K562 (cell line): ENCODE data around the gene TNPO3. TPM values are rescaled to one million over a fixed set of nuclear protein-coding genes. Genes with fewer than 3 reads are reported as not detected.
A peak's percentile ranks its signal among the peaks of the same experiment; 100 is the strongest.

Experiments
- BCL6 ChIP-seq: fragments of 250-450 bp; sonication (Bioruptor Pico); IDR thresholded peaks from 2 replicates; pipeline ENCODE4 v1.4.0; 2020
- BCLAF1 ChIP-seq, 2 experiments: fragments of 450-650 bp in 1 of 2; IDR thresholded peaks; 2 replicates each; pipeline ENCODE4 v1.6.1; 2011 to 2017; ENCODE audit warnings: low read depth in 2 of 2, antibody characterized with exemption in 1 of 2, borderline replicate concordance in 1 of 2, low read length in 1 of 2, mild to moderate bottlenecking in 1 of 2, mixed read lengths in 1 of 2; ENCODE audit not compliant: control insufficient read depth in 1 of 2
- CCNT2 ChIP-seq: IDR thresholded peaks from 2 replicates; pipeline ENCODE4 v1.6.1; 2011; ENCODE audit warnings: borderline replicate concordance, low read depth, mild to moderate bottlenecking, moderate library complexity, mixed read lengths, low read length; ENCODE audit not compliant: insufficient read length; ENCODE audit errors: extremely low read depth
- DNMT1 ChIP-seq: fragments of 450-650 bp; IDR thresholded peaks from 2 replicates; pipeline ENCODE4 v1.6.1; 2016; ENCODE audit warnings: antibody characterized with exemption, mild to moderate bottlenecking
- EGR1 ChIP-seq: fragments of 450-650 bp; conservative IDR thresholded peaks from 2 replicates; pipeline ENCODE4 v1.6.1; 2017; ENCODE audit warnings: mild to moderate bottlenecking
- EHMT2 ChIP-seq: fragments of 450-650 bp; IDR thresholded peaks from 2 replicates; pipeline ENCODE4 v1.6.1; 2018; ENCODE audit warnings: antibody characterized with exemption
- HOXB6 ChIP-seq: fragments of 250-450 bp; sonication (Bioruptor Pico); IDR thresholded peaks from 2 replicates; pipeline ENCODE4 v1.5.1; 2022; ENCODE audit warnings: mild to moderate bottlenecking, borderline replicate concordance
- NFE2 ChIP-seq: IDR thresholded peaks from 2 replicates; pipeline ENCODE4 v1.6.1; 2014; ENCODE audit warnings: antibody characterized with exemption, low read depth
- PATZ1 ChIP-seq: fragments of 250-450 bp; sonication (Bioruptor Pico); IDR thresholded peaks from 2 replicates; pipeline ENCODE4 v1.5.0; 2020; ENCODE audit warnings: mild to moderate bottlenecking, borderline replicate concordance
- PTBP1 ChIP-seq: fragments of 200-400 bp; formaldehyde crosslinking; IDR thresholded peaks from 2 replicates; pipeline ENCODE4 v1.6.1; 2017; ENCODE audit warnings: low read depth, low read length
- RNF219 ChIP-seq: fragments of 250-450 bp; sonication (Bioruptor Pico); IDR thresholded peaks from 2 replicates; pipeline ENCODE4 v1.5.0; 2022; ENCODE audit warnings: mild to moderate bottlenecking
- TAL1 ChIP-seq: fragments of 450-650 bp; IDR thresholded peaks from 2 replicates; pipeline ENCODE4 v1.6.1; 2016; ENCODE audit warnings: mild to moderate bottlenecking
- TSHZ1 ChIP-seq: fragments of 250-450 bp; sonication (Bioruptor Pico); IDR thresholded peaks from 2 replicates; pipeline ENCODE4 v1.4.0; 2020; ENCODE audit warnings: mild to moderate bottlenecking, moderate library complexity
- ZC3H4 ChIP-seq: sonication (generic); formaldehyde crosslinking; IDR thresholded peaks from 2 replicates; pipeline ENCODE4 v1.9.0; 2021; ENCODE audit warnings: missing genetic modification reagents, borderline replicate concordance
- ZFP30 ChIP-seq: fragments of 250-450 bp; sonication (Bioruptor Pico); IDR thresholded peaks from 2 replicates; pipeline ENCODE4 v1.8.0; 2022; ENCODE audit warnings: moderate library complexity, mild to moderate bottlenecking, inconsistent platforms, borderline replicate concordance
- ZKSCAN8 ChIP-seq: fragments of 200-800 bp; sonication (Bioruptor generic); IDR thresholded peaks from 2 replicates; pipeline ENCODE4 v1.6.1; 2016; ENCODE audit warnings: missing genetic modification characterization, missing compliant biosample characterization
- polyA plus RNA-seq, 8 experiments: library from polyadenylated mRNA; depleted of rRNA in 4 of 8; stranded (reverse) in 5 of 8; unstranded in 3 of 8; fragments of >200 nt; fragmentation: Nextera tagmentation in 2 of 8; fragmentation: Illumina TruSeq in 1 of 8; extraction: Ambion mirVana in 2 of 8; extraction: Trizol in 1 of 8; gene quantifications; 2 replicates each; pipeline versions ENCODE4 v1.2.1 to v1.2.3, GENCODE V29; 2011 to 2014; ENCODE audit warnings: inconsistent platforms in 1 of 8, missing spikeins in 1 of 8
- total RNA-seq, 7 experiments: library from RNA; depleted of rRNA in 6 of 7; stranded (reverse); fragments of >200 nt in 6 of 7; fragmentation: Illumina TruSeq in 2 of 7; extraction: Trizol in 2 of 7; gene quantifications; 2 replicates each; pipeline versions ENCODE4 v1.2.1 to v1.2.3, GENCODE V29; 2011 to 2021; ENCODE audit warnings: low replicate concordance in 1 of 7

TNPO3 gene
- total and polyA plus RNA-seq, 9 of the 15 experiments (the other 6 are each of a cell fraction or from before 2014, with no cell fraction given): 35.8 to 125 (median 110) TPM

- TF ChIP-seq BCLAF1 (IDR thresholded peaks at IDR 0.05; ENCODE audit: borderline replicate concordance in 1 of 2, control insufficient read depth in 1 of 2, low read depth in 2 of 2, low read length in 1 of 2) (no peak), RNF219 (no peak), PTBP1 (no peak), HOXB6 (0 out of 2 replicates have a peak, but pooled peaks have one; percentile 10), ZC3H4 (no peak), ZFP30 (CRISPR knock-in tag) (no peak), DNMT1 (no peak; the same call in 1 of the 2 replicates), NFE2 (peak; percentile 99), EHMT2 (peak; percentile 21; the same call in 1 of the 2 replicates), EGR1 (peak; percentile 56), BCL6 (CRISPR knock-in tag) (no peak), CCNT2 (peak; percentile 35), TSHZ1 (CRISPR knock-in tag) (no peak), PATZ1 (CRISPR knock-in tag) (no peak), ZKSCAN8 (peak; percentile 58; the same call in 1 of the 2 replicates), TAL1 (no peak)
Measured at GRCh38 chr7:129066290-129067131, 11.6 kb upstream of the TNPO3 start (continued).
